Renal cortex interstitium (tissue), 11 donors: ENCODE results near the gene TRA2B. TPM values are rescaled to one million over a fixed set of nuclear protein-coding genes. Genes with fewer than 3 reads are reported as not detected.
A peak's percentile ranks its signal among the peaks of the same experiment; 100 is the strongest.

ENCODE experiments used
- DNase-seq, 11 donors: peaks; one replicate each; pipeline ENCODE4 v3.0.0-alpha.2; 2013; ENCODE audit warnings: low read depth in 9 of 11, low spot score in 4 of 11; ENCODE audit errors: extremely low read depth in 1 of 11
- polyA plus RNA-seq, 3 donors: library from polyadenylated mRNA; unstranded; fragments of 120-200 nt; gene quantifications; one replicate each; pipeline ENCODE4 v1.2.1, GENCODE V29; 2013; ENCODE audit not compliant: insufficient read length in 3 of 3

TRA2B gene
- polyA plus RNA-seq, 3 donors, result 256 to 317 (median 293) TPM

DNA sequence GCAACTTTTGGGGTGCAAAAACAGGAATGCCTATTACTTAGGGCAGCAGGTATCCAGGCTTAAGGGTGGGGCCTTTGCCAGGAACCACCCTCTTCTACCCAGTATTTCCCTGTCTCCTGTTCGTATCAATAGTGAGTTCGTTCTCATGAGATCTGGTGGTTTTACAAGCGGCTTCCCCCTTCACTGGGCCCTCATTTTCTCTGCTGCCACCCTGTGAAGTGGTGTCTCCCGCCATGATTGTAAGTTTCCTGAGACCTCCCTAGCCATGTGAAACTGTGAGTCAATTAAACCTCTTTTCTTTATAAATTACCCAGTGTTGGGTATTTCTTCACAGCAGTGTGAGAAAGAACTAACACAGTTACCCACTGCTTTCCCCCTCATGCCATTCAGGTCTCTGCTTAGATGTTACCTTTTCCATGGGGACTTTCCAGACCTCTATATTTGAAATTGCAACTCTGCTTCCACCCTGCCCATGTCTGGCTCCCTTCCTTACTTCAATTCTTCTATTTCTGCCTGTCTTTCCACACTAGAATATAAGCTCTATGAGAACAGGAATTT, 23.9 kb upstream of the TRA2B start:
- no peak for DNase-seq

DNA sequence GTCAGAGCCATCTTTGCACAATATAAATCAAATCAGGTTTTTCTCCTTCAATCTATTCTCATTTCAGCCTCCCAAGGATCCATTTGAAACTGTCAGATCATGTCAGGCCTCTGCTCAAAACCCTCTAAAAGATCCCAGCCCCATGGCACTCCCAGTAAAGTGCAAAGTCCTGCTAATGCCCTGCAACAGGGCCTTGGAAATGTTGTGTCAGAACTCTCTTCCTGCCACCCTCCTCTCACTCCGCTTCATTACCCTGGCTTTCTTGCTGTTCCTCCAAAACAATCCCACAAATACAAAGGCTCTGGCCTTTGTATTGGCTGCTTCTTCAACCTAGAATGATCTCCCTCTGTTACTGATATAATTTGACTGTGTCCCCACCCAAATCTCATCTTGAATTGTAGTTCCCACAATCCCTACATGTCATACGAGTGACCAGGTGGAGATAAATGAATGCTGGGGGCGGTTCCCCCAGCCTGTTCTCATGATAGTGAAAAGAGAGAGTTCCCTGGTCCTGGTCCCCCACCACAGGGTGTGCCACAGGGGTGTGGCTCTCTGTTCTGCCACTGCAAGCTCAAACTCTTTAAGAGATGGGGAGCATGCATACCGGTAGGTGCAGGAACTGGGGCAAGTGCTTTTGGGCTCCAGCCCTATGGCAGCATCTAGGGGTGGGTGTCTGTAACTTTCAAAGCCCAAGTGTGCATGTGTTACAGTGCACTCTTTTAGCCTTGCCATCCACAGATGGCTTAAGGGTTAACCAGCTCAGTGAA, 22.9 kb upstream of the TRA2B start:
- DNase-seq, result no peak

DNA sequence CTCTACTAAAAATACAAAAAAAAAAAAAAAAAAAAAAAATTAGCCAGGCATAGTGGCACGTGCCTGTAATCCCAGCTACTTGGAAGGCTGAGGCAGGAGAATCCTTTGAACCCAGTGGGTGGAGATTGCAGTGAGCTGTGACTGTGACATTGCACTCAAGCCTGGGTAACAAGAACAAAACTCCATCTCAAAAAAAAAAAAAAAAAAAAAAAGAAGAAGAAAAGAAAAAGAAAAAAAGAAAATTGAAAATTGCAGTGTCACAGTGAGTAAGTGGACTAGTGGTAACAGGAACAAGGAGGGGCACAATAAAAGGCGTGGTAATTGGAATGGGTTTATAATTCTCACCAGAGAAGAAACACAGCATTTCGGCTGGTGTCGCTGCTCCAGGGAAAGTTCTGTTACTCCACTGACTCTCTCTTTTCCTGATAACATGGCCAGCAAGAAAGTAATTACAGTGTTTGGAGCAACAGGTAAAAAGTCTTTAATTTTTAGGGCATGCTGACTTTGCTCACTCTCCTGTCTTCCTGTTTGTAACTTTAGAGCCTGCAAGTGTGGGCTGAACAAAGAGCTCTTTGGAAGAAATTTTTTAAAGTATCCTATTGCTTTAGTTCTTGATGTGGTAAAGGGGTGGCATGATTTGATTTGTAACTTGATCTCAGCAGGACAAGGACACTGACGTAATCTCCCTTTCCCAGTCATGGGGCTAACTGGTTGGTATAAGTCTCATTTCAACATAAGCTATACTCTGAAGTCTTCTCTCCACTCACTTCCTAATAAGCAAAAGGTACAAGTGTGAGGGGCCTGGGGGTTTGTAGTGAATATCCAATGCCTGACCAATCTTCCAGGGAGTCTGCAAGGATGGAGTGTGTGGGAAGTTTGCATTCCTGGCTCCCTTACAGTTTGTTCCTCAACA, 22.1 kb upstream of the TRA2B start:
- DNase-seq, result peak in 4 of 11 donors; percentile 45 to 69 (median 54)

DNA sequence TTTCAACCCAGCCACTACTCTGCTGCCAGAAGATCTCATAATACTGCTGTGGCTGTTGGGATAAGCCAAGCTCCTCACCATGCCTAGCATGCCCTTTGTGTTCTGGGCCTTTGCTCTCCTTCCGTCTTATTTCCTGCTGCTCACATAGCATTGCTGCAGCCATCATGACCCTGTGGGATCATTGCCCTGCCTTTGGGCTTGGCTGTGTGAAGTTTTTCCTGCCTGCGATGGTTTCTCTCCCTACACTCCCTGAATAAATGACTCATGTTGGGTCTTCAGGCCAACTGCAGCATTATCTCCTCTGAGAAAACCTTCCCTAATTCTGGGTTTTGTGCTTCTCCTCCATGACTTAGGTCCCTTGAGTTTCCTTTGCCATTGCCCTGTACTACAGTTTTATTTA, 20.8 kb upstream of the TRA2B start:
- no peak for DNase-seq

DNA sequence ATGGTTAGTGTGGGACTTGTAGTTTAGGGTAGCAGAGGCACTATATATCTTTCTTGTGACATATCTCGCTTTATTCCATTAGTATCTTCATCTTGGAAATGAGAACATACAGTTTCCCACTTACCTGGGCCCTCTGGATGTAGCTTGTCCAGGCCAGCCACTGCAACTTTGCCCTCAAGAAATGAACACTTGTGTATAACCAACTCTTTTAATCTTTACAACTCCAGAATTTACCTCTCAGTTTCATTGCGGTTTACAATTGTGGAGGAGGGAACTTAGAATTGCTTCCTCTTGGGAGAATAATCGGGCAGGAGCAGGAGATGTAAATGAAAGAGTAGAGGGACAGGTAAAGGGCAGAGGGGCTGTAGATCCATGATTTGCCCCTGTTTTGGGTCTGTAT, 18.4 kb upstream of the TRA2B start:
- DNase-seq, result no peak

DNA sequence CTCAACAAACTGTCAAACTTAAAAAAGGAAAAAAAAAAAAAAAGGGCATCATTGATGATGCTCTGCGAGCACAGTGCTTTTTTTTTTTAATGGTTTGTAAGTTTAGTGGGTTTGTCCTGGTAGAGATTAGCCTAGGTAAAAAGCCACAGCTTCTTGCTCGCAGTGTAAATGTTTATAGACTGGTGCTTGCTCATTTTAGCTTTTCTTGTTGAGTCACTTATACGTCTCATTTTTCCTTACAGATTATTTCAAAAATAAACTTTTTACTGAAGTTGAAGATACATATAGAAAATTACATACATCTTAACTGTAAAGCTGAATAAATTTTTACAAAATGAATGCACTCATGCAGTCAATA, 16.5 kb upstream of the TRA2B start:
- DNase-seq, result no peak

DNA sequence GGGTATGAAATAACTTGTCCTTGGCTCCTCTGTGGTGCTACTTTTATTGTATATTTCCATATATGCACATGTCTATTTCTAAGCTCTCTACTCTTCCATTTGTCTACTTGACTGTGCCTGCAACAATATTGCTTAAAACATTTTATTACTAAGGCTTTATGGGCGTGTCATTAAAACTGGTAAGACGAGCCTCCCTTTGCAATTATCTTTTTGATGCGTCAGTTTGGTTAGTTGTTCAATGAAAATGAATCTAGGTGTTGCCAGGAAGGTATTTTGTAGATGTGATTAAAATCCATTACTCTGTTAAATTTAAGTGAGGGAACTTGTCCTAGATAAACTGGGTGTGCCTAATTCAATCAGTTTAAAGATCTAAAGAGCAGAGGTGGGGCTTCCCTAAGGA, 12.9 kb upstream of the TRA2B start:
- DNase-seq, result no peak

DNA sequence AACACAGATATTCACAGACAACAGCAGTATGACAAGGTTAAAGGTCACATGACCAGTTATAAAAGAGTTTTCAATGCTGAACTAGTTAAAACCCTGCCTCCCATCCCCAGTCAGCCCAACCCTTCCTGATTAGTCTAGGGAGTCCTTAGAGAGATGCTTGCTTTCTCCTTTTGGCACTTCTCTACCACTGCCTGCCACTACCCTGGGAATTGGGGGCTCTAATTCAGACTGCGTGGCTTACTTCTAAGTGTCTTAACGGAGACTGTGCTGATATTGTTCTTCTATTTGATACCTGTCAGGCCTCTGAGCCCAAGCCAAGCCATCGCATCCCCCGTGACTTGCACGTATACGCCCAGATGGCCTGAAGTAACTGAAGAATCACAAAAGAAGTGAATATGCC, 11.7 kb upstream of the TRA2B start:
- no peak for DNase-seq

DNA sequence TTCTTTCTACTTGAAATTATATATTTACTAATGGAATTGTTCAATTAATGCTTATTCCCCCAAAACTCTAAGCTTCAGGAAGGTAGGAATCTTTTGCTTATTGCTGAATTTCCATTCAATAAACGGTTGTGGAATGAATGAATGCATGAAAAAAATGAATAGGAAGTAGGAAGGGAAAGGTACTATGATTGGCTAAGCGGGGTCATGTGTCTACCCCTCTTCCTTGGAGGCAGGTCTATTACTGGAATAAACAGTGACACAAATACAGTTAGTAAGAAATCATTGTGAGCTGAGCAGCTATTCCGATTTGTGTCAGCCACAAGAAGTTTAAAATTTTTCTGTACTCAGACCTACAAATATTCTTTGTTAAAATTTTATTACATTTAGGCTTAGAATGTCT, 10.5 kb upstream of the TRA2B start:
- DNase-seq, result no peak

DNA sequence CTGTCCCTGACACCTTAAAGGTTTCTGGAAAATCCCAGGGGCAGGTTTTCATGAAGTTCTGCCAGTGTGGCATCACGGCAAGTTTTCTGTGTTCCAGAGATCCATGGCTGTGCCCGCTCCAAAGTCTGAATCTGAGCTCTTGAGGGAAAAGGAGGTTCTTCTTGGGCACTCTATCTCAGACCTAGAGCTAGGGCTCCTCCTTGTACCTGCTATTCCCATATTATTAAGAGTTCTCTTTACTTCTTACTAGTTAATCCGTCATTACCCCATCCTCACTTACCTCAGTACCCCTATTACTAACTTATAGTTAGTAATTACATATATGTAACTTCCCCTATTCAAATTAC, 5.9 kb upstream of the TRA2B start:
- no peak for DNase-seq

DNA sequence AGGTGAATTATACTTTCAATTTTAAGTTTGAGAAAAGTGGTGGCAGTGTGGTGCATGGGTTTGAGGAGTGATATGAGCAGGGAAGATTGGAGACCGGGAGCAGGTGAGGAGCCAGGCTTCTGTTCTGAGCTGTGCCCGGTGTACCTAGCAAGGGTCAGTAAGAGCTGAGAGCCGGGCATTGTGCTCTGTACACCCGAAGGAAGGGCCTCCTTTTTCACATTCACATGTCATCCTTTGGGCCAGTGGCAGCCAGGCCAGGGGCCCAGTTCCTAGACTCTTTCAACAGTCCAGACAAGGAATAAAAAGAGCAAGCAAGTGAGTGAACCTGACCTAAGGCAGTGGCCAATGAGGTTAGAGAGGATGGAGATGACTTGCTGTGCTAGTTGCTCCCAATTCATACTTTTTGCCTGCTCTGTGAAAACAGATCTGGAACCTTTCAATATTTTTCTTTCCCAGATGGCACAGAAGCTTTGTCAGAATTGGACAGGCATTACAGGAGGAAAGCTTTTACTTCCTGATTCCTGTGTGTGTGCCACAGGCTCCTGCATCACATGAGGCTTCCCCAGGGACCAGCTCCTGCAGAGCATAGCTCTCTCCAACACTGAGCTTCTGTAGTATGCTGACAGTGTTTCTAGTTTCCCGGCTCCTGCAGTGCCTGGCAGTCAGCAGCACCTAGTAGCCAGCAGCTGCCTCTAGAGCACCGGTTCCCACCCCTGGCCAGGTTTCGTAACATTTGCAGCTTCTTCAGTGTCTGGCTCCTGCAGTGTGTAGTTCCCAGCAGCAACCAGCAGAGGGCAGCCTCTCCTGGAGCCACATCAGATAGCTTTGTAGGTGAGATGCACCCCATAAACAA, 5.3 kb upstream of the TRA2B start:
- DNase-seq, result peak in 5 of 11 donors; percentile 62 to 68 (median 67)

DNA sequence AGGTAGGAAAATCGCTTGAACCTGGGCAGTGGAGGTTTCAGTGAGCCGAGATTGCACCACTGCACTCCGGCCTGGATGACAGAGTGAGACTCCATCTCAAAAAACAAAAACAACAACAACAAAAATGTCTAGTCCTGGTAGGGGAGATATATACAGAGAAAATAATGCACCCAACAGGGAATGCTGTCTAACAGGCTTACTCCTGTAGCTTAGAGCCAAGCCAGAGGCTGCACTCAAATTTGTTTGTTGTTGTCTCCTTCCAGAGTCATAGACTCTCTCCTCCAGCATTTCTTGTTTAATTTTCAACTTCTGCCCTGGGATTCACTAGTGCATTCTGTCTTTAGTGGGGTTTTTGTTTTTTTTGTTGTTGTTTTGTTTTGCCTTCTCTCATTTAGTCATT, 4.6 kb upstream of the TRA2B start:
- DNase-seq, result no peak

DNA sequence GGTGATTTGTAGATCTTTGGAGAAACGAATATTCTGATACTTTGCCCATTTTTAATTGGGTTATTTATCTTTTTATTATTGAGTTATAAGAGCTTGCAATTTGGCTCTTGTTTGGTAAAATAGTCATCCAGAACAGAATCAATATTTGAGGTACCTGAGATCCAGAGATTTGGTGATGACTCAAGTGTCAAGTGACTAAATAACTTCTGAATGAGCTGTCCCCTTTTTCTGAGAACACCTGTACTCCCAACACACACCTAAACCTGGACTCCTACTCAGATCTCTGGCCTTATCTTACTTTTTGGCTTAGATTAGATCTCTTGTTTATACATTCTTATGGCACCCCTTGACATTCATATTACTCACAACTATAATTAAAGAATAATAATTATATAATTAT, 3.1 kb upstream of the TRA2B start:
- DNase-seq, result no peak

DNA sequence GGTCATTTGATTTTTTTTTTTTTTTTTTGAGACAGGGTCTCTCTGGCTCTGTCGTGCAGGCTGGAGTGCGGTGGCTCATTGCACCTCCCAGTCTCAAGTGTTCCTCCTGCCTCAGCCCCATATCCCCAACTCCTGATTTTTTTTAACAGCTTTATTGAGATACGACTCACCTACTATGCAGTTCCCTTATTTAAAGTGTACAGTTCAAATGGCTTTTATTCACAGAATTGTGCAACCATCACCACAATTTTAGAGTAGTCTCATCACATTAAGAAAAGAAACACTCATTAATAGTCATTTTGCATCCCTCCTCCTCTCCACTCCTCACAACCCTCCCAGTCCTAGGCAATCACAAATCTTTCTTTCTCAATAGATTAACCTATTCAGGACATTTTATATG, 1.9 kb upstream of the TRA2B start:
- no peak for DNase-seq

DNA sequence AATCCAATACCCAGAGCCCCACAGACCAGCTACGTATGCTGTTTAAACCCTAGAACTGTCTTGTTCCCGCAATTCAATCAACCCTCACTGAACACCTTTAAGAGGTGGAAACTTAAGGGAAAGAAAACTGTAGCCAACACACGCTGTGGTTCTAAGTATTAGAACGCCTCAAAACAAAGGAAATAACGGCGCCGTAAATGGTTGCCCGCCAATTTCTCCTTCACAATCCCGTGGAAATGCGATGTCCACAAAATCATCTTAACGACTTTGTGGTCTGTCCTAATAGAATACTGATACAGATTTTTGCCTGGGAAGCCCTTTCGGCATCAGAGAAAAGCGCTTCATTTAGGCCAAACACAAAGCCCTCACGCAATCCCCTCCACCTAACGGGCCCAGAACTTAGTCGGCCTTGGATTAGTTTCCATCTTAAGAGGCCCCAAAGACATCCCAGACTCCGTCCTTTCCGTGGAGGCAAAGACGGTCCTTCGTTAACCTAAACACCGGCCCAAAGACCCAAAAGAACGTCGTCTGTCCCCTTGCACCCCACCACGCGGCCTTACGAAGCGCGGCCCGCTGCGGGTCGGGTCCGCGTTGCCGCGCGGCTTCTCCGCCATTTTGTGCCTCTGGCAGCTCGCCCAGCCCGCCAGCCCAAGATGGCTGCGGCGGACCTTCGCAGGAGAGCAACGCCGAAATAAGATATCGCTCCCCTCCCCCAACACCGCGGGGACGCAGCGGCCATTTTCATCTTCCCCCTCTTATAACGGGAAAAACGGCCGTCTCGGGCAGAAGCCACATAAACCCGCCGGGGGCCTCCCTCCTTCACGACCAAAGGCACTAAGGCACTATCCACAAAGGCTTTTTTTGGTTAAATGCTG, 763 bp downstream of the TRA2B start:
- peak in 10 of 11 donors; percentile 77 to 91 (median 87) for DNase-seq

DNA sequence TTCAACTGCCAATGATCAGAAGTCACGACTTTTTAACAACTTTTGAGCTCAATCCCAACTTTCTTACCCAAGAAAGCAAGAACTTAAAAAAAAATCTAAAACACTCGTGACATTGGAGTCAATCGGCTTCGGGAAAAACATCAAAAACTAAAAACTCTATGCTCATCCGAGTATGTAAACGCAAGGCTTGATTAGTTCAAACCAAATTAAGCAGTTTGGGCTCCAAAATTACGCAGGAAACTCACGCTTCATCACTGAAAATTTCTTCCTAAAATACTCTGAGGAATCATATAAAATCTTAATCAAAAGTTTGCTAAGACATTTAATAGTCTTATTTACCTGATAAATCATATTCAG, 1.6 kb downstream of the TRA2B start:
- DNase-seq, result no peak

DNA sequence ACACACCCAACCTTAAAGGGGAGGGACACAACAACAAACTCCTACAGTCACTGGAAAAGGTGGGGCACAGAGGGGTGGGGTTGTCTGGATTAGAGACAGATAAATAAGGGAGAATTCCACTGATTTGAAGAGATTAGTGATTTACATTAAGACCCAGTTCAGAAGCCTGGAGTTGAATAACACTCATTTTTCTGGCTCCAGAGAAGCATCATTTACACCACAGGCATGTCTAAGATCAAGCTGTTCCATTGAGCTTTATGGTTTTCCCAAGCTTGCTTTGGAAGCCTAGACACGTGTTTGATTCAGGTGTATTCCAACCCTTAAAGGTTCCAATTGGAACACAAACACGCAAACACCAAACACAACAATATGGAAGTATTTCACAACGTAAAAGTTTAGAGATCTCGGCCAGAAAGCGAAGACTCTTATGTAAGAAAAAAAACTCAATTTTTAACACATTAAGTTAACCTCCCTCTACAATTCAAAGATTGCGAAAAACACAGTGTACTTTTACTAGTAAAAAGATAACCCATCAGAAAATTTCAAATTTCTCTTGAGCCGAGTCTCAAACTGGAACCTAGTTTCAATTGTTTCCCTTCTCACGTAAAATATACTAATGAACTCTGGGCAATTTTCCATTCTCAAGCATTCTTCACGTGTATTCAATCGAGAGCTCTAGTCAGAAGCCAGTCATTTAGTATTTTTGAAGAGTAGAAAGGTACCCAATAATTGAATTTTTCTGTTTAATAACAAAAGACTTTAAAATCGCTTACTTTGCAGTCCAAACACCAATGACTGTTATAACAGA, 2.1 kb downstream of the TRA2B start:
- no peak for DNase-seq
